WERI-Rb-1 (cell line): Measurements from ENCODE around the gene CEP89.
"Not testable (repeated sequence)": the region's sequence is repeated elsewhere in the genome, so short reads cannot be mapped to it uniquely, and the experiment has no call there.

Experiments
- DNase-seq: peaks from one replicate; pipeline ENCODE4 v3.0.0-alpha.2; 2020
- H3K27ac ChIP-seq: fragments of 250-450 bp; sonication (Bioruptor Pico); 2 replicates; pipeline ENCODE4 v1.5.1; 2020; ENCODE audit warnings: mild to moderate bottlenecking, moderate library complexity
- H3K27me3 ChIP-seq: fragments of 250-450 bp; sonication (Bioruptor Pico); 2 replicates; pipeline ENCODE4 v1.5.1; 2021; ENCODE audit warnings: mild to moderate bottlenecking, low read depth, moderate library complexity; ENCODE audit not compliant: insufficient read depth, severe bottlenecking
- H3K36me3 ChIP-seq: fragments of 250-450 bp; sonication (Bioruptor Pico); 2 replicates; pipeline ENCODE4 v1.5.1; 2020; ENCODE audit warnings: mild to moderate bottlenecking, moderate library complexity
- H3K4me3 ChIP-seq: 2 replicates; pipeline ENCODE4 v1.5.1; 2011; ENCODE audit warnings: low read depth, mild to moderate bottlenecking, control low read depth, low read length
- H3K9me3 ChIP-seq: fragments of 250-450 bp; sonication (Bioruptor Pico); 2 replicates; pipeline ENCODE4 v1.5.1; 2021; ENCODE audit warnings: mild to moderate bottlenecking, moderate library complexity; ENCODE audit not compliant: severe bottlenecking
- CTCF ChIP-seq: IDR thresholded peaks from 2 replicates; pipeline ENCODE4 v1.5.1; 2011; ENCODE audit warnings: low read depth, mild to moderate bottlenecking, control low read depth, inconsistent platforms, low read length

Gene CEP89

GRCh38 chr19:32890326-32890725, 81.4 kb downstream of the CEP89 start:
- no peak for DNase-seq
- no peaks in the 10 kb centered on the region for H3K27me3 ChIP-seq
- H3K9me3 ChIP-seq, result peaks cover 2% of the 10 kb centered on the region
- H3K4me3 ChIP-seq, result no peak overlapping the region
- no peaks in the 10 kb centered on the region for H3K36me3 ChIP-seq
- no peak for TF ChIP-seq CTCF
- no peak overlapping the region for H3K27ac ChIP-seq

GRCh38 chr19:32889137-32889934, 82.4 kb downstream of the CEP89 start:
- no peak for DNase-seq
- no peak for TF ChIP-seq CTCF
- no peak overlapping the region for H3K4me3 ChIP-seq
- peaks cover 2% of the 10 kb centered on the region for H3K9me3 ChIP-seq
- no peaks in the 10 kb centered on the region for H3K27me3 ChIP-seq
- H3K36me3 ChIP-seq, result no peaks in the 10 kb centered on the region
- H3K27ac ChIP-seq, result no peak overlapping the region

- no peaks in the 10 kb centered on the region for H3K36me3 ChIP-seq
- no peaks in the 10 kb centered on the region for H3K27me3 ChIP-seq
- TF ChIP-seq CTCF, result no peak
- no peak overlapping the region for H3K27ac ChIP-seq
- no peak for DNase-seq
- peaks cover 2% of the 10 kb centered on the region for H3K9me3 ChIP-seq
- H3K4me3 ChIP-seq, result no peak overlapping the region
Observed at GRCh38 chr19:32887572-32888215, 84.1 kb downstream of the CEP89 start.

GRCh38 chr19:32886241-32886640, 85.5 kb downstream of the CEP89 start:
- Histone ChIP-seq H3K27me3 (no peaks in the 10 kb centered on the region), H3K36me3 (no peaks in the 10 kb centered on the region), H3K27ac (no peak overlapping the region), H3K9me3 (no peaks in the 10 kb centered on the region), H3K4me3 (no peak overlapping the region)
- DNase-seq, result no peak
- no peak for TF ChIP-seq CTCF

- H3K4me3 ChIP-seq, H3K27me3 ChIP-seq, H3K9me3 ChIP-seq, H3K36me3 ChIP-seq, H3K27ac ChIP-seq, DNase-seq: not testable (repeated sequence)
Observed at GRCh38 chr19:32885255-32885654, 86.5 kb downstream of the CEP89 start.

GRCh38 chr19:32881766-32882165, 90.0 kb downstream of the CEP89 start:
- no peak for DNase-seq
- no peak for TF ChIP-seq CTCF

More at GRCh38 chr19:32881766-32882165, 90.0 kb downstream of the CEP89 start:
- H3K27ac ChIP-seq, result no peak overlapping the region
- H3K36me3 ChIP-seq, result no peaks in the 10 kb centered on the region
- H3K4me3 ChIP-seq, result no peak overlapping the region
- no peaks in the 10 kb centered on the region for H3K27me3 ChIP-seq
- no peaks in the 10 kb centered on the region for H3K9me3 ChIP-seq
